A549 treated with Hydrocortisone at 1 μM for 4 hours (cell line): Measurements from ENCODE around the gene HSD17B1. TPM values are rescaled to one million over a fixed set of nuclear protein-coding genes. Genes with fewer than 3 reads are reported as not detected.

ENCODE experiments used
- total RNA-seq: library from RNA; stranded (reverse); fragments of 200-300 nt; extraction: Qiagen RNA extraction; gene quantifications from 5 replicates; pipeline ENCODE4 v1.2.3, GENCODE V29; 2022

HSD17B1 gene
- 0.51 to 1.6 TPM (median 1.3 TPM) in 5 replicates for total RNA-seq

GRCh38 chr17:42552736-42553135 lies at the start of gene HSD17B1:
HSD17B1 (plus strand) TSS chr17:42552923; CDS start chr17:42552934, 11 bp downstream.

GRCh38 chr17:42536048-42536371 lies 16.7 kb upstream of the HSD17B1 start, which contains the start of gene NAGLU:
NAGLU (plus strand) TSS chr17:42536241; CDS start chr17:42536273, 32 bp downstream.

GRCh38 chr17:42561897-42562387 lies 9.2 kb downstream of the HSD17B1 start, which contains the start of gene COASY:
COASY (plus strand) TSS chr17:42562148; CDS start chr17:42562623, 475 bp downstream.

DNA sequence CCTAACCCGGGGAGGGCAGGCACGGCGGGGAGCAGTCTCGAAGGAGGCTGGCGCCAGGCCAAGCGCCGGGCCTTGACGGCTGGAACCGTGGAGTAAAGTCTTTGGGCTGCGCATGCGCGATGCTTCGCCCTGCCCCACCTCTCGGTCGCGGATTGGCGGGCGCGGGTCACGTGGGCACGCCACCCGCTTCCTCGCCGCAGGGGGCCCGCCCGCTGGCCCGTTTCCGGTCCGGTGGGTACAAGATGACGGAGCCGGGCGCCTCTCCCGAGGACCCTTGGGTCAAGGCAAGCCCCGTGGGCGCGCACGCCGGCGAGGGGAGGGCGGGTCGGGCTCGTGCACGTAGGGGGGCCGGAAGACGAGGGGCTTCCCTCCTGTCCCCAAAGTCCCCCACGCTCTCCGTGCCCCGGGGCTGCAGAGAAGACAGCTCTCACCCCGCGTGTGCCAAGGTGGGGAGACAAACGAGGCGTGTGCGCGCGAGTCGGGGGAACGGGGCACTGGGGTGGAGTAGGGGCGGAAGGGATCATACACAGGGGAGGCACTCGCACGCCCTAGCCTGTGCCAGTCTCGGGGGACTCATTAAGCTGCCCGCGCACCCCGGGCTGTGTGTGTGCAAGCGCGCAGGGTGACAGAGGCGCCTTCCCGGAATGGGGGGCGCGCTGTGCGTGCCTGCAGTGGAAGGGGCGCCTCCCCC lies 14.3 kb downstream of the HSD17B1 start, which contains the start of gene MLX:
Gene MLX (plus strand): TSS at position 218 of the 691 bp plus-strand sequence. CDS start 25 bp downstream, at position 243.

GRCh38 chr17:42577532-42578281 lies 25.0 kb downstream of the HSD17B1 start, which contains the start of gene PSMC3IP:
PSMC3IP (minus strand) TSS chr17:42577729; CDS start chr17:42577686, 43 bp downstream.

Other genes starting within 250 kb of the HSD17B1 start
- gene STAT3, start 164.5 kb upstream of the HSD17B1 start, total RNA-seq: 68.1 to 79.3 TPM (median 71.3 TPM) in 5 replicates
- gene CAVIN1, start 129.7 kb upstream of the HSD17B1 start, total RNA-seq: 396 to 431 TPM (median 412 TPM) in 5 replicates
- 33.7 to 43.0 TPM (median 36.3 TPM) in 5 replicates for gene ATP6V0A1, start 94.0 kb upstream of the HSD17B1 start, total RNA-seq
- 35.1 to 46.5 TPM (median 44.1 TPM) in 5 replicates for gene NAGLU, start 16.7 kb upstream of the HSD17B1 start, total RNA-seq
- gene COASY, start 9.2 kb downstream of the HSD17B1 start, total RNA-seq: 112 to 132 TPM (median 119 TPM) in 5 replicates
- gene MLX, start 14.2 kb downstream of the HSD17B1 start, total RNA-seq: 62.1 to 64.0 TPM (median 63.3 TPM) in 5 replicates
- 30.1 to 35.0 TPM (median 31.2 TPM) in 5 replicates for gene PSMC3IP, start 24.8 kb downstream of the HSD17B1 start, total RNA-seq
- gene RETREG3, start 56.5 kb downstream of the HSD17B1 start, total RNA-seq: 23.7 to 35.2 TPM (median 27.9 TPM) in 5 replicates
- 133 to 144 TPM (median 140 TPM) in 5 replicates for gene TUBG1, start 56.8 kb downstream of the HSD17B1 start, total RNA-seq
- gene TUBG2, start 106.4 kb downstream of the HSD17B1 start, total RNA-seq: 17.1 to 23.8 TPM (median 20.7 TPM) in 5 replicates
- 11.6 to 16.4 TPM (median 16.0 TPM) in 5 replicates for gene PLEKHH3, start 124.1 kb downstream of the HSD17B1 start, total RNA-seq
- gene CCR10, start 128.9 kb downstream of the HSD17B1 start, total RNA-seq: 0.28 to 0.36 TPM (median 0.32 TPM) in 5 replicates
- gene CNTNAP1, start 129.6 kb downstream of the HSD17B1 start, total RNA-seq: 4.7 to 5.9 TPM (median 5.5 TPM) in 5 replicates
- 8.2 to 12.3 TPM (median 11.9 TPM) in 5 replicates for gene EZH1, start 192.1 kb downstream of the HSD17B1 start, total RNA-seq
- 0.75 to 1.2 TPM (median 1.0 TPM) in 5 replicates for gene RAMP2, start 208.3 kb downstream of the HSD17B1 start, total RNA-seq
- 121 to 127 TPM (median 125 TPM) in 5 replicates for gene VPS25, start 220.5 kb downstream of the HSD17B1 start, total RNA-seq
- 1.0 to 1.7 TPM (median 1.2 TPM) in 5 replicates for gene WNK4, start 227.7 kb downstream of the HSD17B1 start, total RNA-seq
- 106 to 148 TPM (median 136 TPM) in 5 replicates for gene COA3, start 245.8 kb downstream of the HSD17B1 start, total RNA-seq
- gene CNTD1, start 245.9 kb downstream of the HSD17B1 start, total RNA-seq: 0.09 to 0.17 TPM (median 0.13 TPM) in 3 of 5 replicates, not detected in the others